ENCODE measurements around the gene NIPBL.

Gene NIPBL

GRCh38 chr5:36854402-36855140 is 22.0 kb upstream of the NIPBL start:
- no peaks in the 10 kb centered on the region for H3K9me3 ChIP-seq (ENCODE audit: control insufficient read depth, low read length)
- H3K27me3 ChIP-seq (replicated peaks; ENCODE audit: control insufficient read depth, insufficient read depth, low read length, poor library complexity, severe bottlenecking), result no peaks in the 10 kb centered on the region
- no peaks in the 10 kb centered on the region for H3K4me1 ChIP-seq (ENCODE audit: control insufficient read depth, insufficient read depth, low read length, poor library complexity, severe bottlenecking)
- no peak overlapping the region for H3K27ac ChIP-seq (ENCODE audit: insufficient read depth, low read length, poor library complexity, severe bottlenecking)
- no peak for DNase-seq
- no peak overlapping the region for H3K4me3 ChIP-seq (ENCODE audit: insufficient read depth, low read depth, low read length, poor library complexity, severe bottlenecking)
- no peaks in the 10 kb centered on the region for H3K36me3 ChIP-seq (ENCODE audit: control insufficient read depth, insufficient read depth, low read length)

DNA sequence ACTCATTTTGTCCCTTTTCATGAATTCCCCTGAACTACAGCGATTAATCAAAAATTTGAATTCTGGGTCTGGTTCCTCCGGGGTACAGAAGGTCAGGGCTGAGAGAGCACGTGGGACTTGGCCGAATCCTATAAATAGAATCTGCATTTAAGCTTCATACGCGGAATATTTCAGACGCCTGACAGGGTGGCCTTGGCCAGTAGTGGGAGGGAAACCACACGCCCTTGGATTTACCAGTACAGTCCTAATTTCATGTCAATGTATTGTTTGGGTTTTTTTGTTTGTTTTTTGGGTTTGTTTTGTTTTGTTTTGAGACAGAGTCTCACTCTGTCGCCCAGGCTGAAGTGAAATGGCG is 21.5 kb upstream of the NIPBL start:
- no peaks in the 10 kb centered on the region for H3K4me1 ChIP-seq (ENCODE audit: control insufficient read depth, insufficient read depth, low read length, poor library complexity, severe bottlenecking)
- H3K4me3 ChIP-seq (ENCODE audit: insufficient read depth, low read depth, low read length, poor library complexity, severe bottlenecking), result no peak overlapping the region
- no peaks in the 10 kb centered on the region for H3K36me3 ChIP-seq (ENCODE audit: control insufficient read depth, insufficient read depth, low read length)
- H3K27me3 ChIP-seq (replicated peaks; ENCODE audit: control insufficient read depth, insufficient read depth, low read length, poor library complexity, severe bottlenecking), result no peaks in the 10 kb centered on the region
- no peak overlapping the region for H3K27ac ChIP-seq (ENCODE audit: insufficient read depth, low read length, poor library complexity, severe bottlenecking)
- no peaks in the 10 kb centered on the region for H3K9me3 ChIP-seq (ENCODE audit: control insufficient read depth, low read length)
- no peak for DNase-seq

GRCh38 chr5:36861871-36862270 is 14.7 kb upstream of the NIPBL start:
- no peak overlapping the region for H3K27ac ChIP-seq (ENCODE audit: insufficient read depth, low read length, poor library complexity, severe bottlenecking)
- H3K36me3 ChIP-seq (ENCODE audit: control insufficient read depth, insufficient read depth, low read length), result no peaks in the 10 kb centered on the region
- no peak overlapping the region for H3K4me3 ChIP-seq (ENCODE audit: insufficient read depth, low read depth, low read length, poor library complexity, severe bottlenecking)
- no peak for DNase-seq
- H3K4me1 ChIP-seq (ENCODE audit: control insufficient read depth, insufficient read depth, low read length, poor library complexity, severe bottlenecking), result no peaks in the 10 kb centered on the region
- H3K9me3 ChIP-seq (ENCODE audit: control insufficient read depth, low read length), result no peaks in the 10 kb centered on the region
- no peaks in the 10 kb centered on the region for H3K27me3 ChIP-seq (replicated peaks; ENCODE audit: control insufficient read depth, insufficient read depth, low read length, poor library complexity, severe bottlenecking)

GRCh38 chr5:36870399-36871040 is 6.0 kb upstream of the NIPBL start:
- Histone ChIP-seq H3K4me1 (ENCODE audit: control insufficient read depth, insufficient read depth, low read length, poor library complexity, severe bottlenecking) (peaks cover 8% of the 10 kb centered on the region), H3K27me3 (replicated peaks; ENCODE audit: control insufficient read depth, insufficient read depth, low read length, poor library complexity, severe bottlenecking) (no peaks in the 10 kb centered on the region), H3K4me3 (ENCODE audit: insufficient read depth, low read depth, low read length, poor library complexity, severe bottlenecking) (no peak overlapping the region), H3K36me3 (ENCODE audit: control insufficient read depth, insufficient read depth, low read length) (no peaks in the 10 kb centered on the region), H3K27ac (ENCODE audit: insufficient read depth, low read length, poor library complexity, severe bottlenecking) (no peak overlapping the region), H3K9me3 (ENCODE audit: control insufficient read depth, low read length) (no peaks in the 10 kb centered on the region)
- DNase-seq, result no peak

GRCh38 chr5:36874465-36874864 is 2.1 kb upstream of the NIPBL start:
- H3K9me3 ChIP-seq (ENCODE audit: control insufficient read depth, low read length), result no peaks in the 10 kb centered on the region
- no peaks in the 10 kb centered on the region for H3K36me3 ChIP-seq (ENCODE audit: control insufficient read depth, insufficient read depth, low read length)
- no peaks in the 10 kb centered on the region for H3K27me3 ChIP-seq (replicated peaks; ENCODE audit: control insufficient read depth, insufficient read depth, low read length, poor library complexity, severe bottlenecking)
- H3K4me1 ChIP-seq (ENCODE audit: control insufficient read depth, insufficient read depth, low read length, poor library complexity, severe bottlenecking), result peaks cover 16% of the 10 kb centered on the region
- H3K4me3 ChIP-seq (ENCODE audit: insufficient read depth, low read depth, low read length, poor library complexity, severe bottlenecking), result peak overlapping the region; percentile 99
- DNase-seq, result no peak
- H3K27ac ChIP-seq (ENCODE audit: insufficient read depth, low read length, poor library complexity, severe bottlenecking), result peak overlapping the region; percentile 94

DNA sequence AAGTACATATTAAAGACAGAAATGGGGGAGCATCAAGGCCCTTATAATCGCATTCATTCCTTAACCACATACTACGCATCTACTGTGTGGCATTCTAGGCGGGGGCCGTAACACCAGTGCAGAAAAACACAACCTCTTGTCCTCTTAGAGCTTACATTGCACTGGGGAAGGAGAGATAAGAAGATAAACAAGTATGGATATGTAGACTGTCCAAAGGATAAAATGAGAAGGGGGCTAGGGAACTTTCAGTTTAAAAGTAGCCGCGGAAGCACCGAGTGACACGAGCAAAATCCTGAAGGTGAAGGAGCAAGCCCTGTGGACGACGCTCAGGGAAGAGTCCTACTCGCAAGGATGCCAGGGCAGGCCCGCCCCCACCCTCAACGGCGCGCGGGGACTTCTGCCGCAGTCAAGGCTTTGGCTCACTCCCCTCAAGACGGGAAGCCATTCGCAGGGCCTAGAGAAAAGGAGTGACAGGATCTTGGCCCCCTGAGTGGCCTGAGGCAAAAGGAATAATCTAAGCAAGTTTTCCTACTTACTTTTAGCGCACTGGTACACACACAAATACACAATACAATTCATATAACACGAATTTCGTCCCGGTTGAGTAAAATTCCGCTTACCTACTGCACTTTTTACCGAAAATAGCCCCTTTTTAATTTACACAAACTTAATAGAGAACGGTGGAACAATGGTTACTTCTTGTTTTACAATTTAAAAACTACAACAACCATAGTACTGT is 1.3 kb upstream of the NIPBL start:
- Histone ChIP-seq H3K9me3 (ENCODE audit: control insufficient read depth, low read length) (no peaks in the 10 kb centered on the region), H3K4me1 (ENCODE audit: control insufficient read depth, insufficient read depth, low read length, poor library complexity, severe bottlenecking) (peaks cover 16% of the 10 kb centered on the region), H3K27ac (ENCODE audit: insufficient read depth, low read length, poor library complexity, severe bottlenecking) (peak overlapping the region; percentile 94), H3K36me3 (ENCODE audit: control insufficient read depth, insufficient read depth, low read length) (no peaks in the 10 kb centered on the region), H3K27me3 (replicated peaks; ENCODE audit: control insufficient read depth, insufficient read depth, low read length, poor library complexity, severe bottlenecking) (no peaks in the 10 kb centered on the region), H3K4me3 (ENCODE audit: insufficient read depth, low read depth, low read length, poor library complexity, severe bottlenecking) (peak overlapping the region; percentile 99)
- DNase-seq, result peak; percentile 29 to 51 (median 43)

- Histone ChIP-seq H3K36me3 (ENCODE audit: control insufficient read depth, insufficient read depth, low read length) (no peaks in the 10 kb centered on the region), H3K9me3 (ENCODE audit: control insufficient read depth, low read length) (no peaks in the 10 kb centered on the region), H3K27ac (ENCODE audit: insufficient read depth, low read length, poor library complexity, severe bottlenecking) (peak overlapping the region; percentile 94), H3K4me3 (ENCODE audit: insufficient read depth, low read depth, low read length, poor library complexity, severe bottlenecking) (peak overlapping the region; percentile 99), H3K4me1 (ENCODE audit: control insufficient read depth, insufficient read depth, low read length, poor library complexity, severe bottlenecking) (peaks cover 22% of the 10 kb centered on the region), H3K27me3 (replicated peaks; ENCODE audit: control insufficient read depth, insufficient read depth, low read length, poor library complexity, severe bottlenecking) (no peaks in the 10 kb centered on the region)
- DNase-seq, result peak; percentile 60 to 70 (median 67)
Observed at GRCh38 chr5:36875790-36876298, 725 bp upstream of the NIPBL start.

GRCh38 chr5:36876965-36877666 is 547 bp downstream of the NIPBL start:
- peaks cover 24% of the 10 kb centered on the region for H3K4me1 ChIP-seq (ENCODE audit: control insufficient read depth, insufficient read depth, low read length, poor library complexity, severe bottlenecking)
- H3K9me3 ChIP-seq (ENCODE audit: control insufficient read depth, low read length), result no peaks in the 10 kb centered on the region
- H3K27me3 ChIP-seq (replicated peaks; ENCODE audit: control insufficient read depth, insufficient read depth, low read length, poor library complexity, severe bottlenecking), result no peaks in the 10 kb centered on the region
- no peaks in the 10 kb centered on the region for H3K36me3 ChIP-seq (ENCODE audit: control insufficient read depth, insufficient read depth, low read length)
- peak in 1 of 3 donors; percentile 23 for DNase-seq
- H3K4me3 ChIP-seq (ENCODE audit: insufficient read depth, low read depth, low read length, poor library complexity, severe bottlenecking), result peak overlapping the region; percentile 99
- peak overlapping the region; percentile 94 for H3K27ac ChIP-seq (ENCODE audit: insufficient read depth, low read length, poor library complexity, severe bottlenecking)

GRCh38 chr5:36877667-36878391 is 1.3 kb downstream of the NIPBL start:
- Histone ChIP-seq H3K9me3 (ENCODE audit: control insufficient read depth, low read length) (no peaks in the 10 kb centered on the region), H3K4me1 (ENCODE audit: control insufficient read depth, insufficient read depth, low read length, poor library complexity, severe bottlenecking) (peaks cover 24% of the 10 kb centered on the region), H3K27me3 (replicated peaks; ENCODE audit: control insufficient read depth, insufficient read depth, low read length, poor library complexity, severe bottlenecking) (no peaks in the 10 kb centered on the region), H3K4me3 (ENCODE audit: insufficient read depth, low read depth, low read length, poor library complexity, severe bottlenecking) (peak overlapping the region; percentile 99), H3K27ac (ENCODE audit: insufficient read depth, low read length, poor library complexity, severe bottlenecking) (peak overlapping the region; percentile 94), H3K36me3 (ENCODE audit: control insufficient read depth, insufficient read depth, low read length) (no peaks in the 10 kb centered on the region)
- peak in 1 of 3 donors; percentile 29 for DNase-seq

Data from effector memory CD4-positive, alpha-beta T cell (primary cell).